ENCODE measurements around the gene ABCA12. TPM values are rescaled to one million over a fixed set of nuclear protein-coding genes. Genes with fewer than 3 reads are reported as not detected.

ABCA12 gene
- total RNA-seq, 2 donors from 2014 or later: 0.68 to 1.1 TPM

GRCh38 chr2:215156453-215156852, 18.0 kb upstream of the ABCA12 start:
- intact Hi-C loops (cut with DNase I): no loop called here

GRCh38 chr2:215149894-215150293, 11.5 kb upstream of the ABCA12 start:
- Histone ChIP-seq H3K36me3 (no peaks in the 10 kb centered on the region), H3K4me3 (no peak overlapping the region), H3K27me3 (replicated peaks; ENCODE audit: insufficient read depth) (no peaks in the 10 kb centered on the region), H3K27ac (no peak overlapping the region), H3K9me3 (no peaks in the 10 kb centered on the region), H3K4me1 (replicated peaks) (no peaks in the 10 kb centered on the region)
- DNase-seq (ENCODE audit: low spot score): no peak
- intact Hi-C loops (cut with DNase I): no loop called here
- TF ChIP-seq POLR2AphosphoS5 (IDR thresholded peaks at IDR 0.05) (no peak), POLR2A (IDR thresholded peaks at IDR 0.05) (no peak), CTCF (IDR thresholded peaks at IDR 0.05) (no peak)
- 91% methylated on average over 1 of the region's 1 CpG for WGBS

More at GRCh38 chr2:215156453-215156852, 18.0 kb upstream of the ABCA12 start:
- no peak overlapping the region for H3K27ac ChIP-seq
- H3K36me3 ChIP-seq: no peaks in the 10 kb centered on the region
- 60% methylated on average over 2 of the region's 2 CpGs for WGBS
- no peaks in the 10 kb centered on the region for H3K9me3 ChIP-seq
- no peaks in the 10 kb centered on the region for H3K4me1 ChIP-seq (replicated peaks)
- DNase-seq (ENCODE audit: low spot score): no peak
- H3K4me3 ChIP-seq: no peak overlapping the region
- TF ChIP-seq POLR2A (IDR thresholded peaks at IDR 0.05) (no peak), POLR2AphosphoS5 (IDR thresholded peaks at IDR 0.05) (no peak), CTCF (IDR thresholded peaks at IDR 0.05) (no peak)
- H3K27me3 ChIP-seq (replicated peaks; ENCODE audit: insufficient read depth): no peaks in the 10 kb centered on the region

- Histone ChIP-seq H3K4me3 (no peak overlapping the region), H3K9me3 (no peaks in the 10 kb centered on the region), H3K27me3 (replicated peaks; ENCODE audit: insufficient read depth) (no peaks in the 10 kb centered on the region), H3K36me3 (no peaks in the 10 kb centered on the region), H3K27ac (no peak overlapping the region), H3K4me1 (replicated peaks) (no peaks in the 10 kb centered on the region)
- intact Hi-C loops (cut with DNase I): no loop called here
- no peak for DNase-seq (ENCODE audit: low spot score)
- TF ChIP-seq POLR2AphosphoS5 (IDR thresholded peaks at IDR 0.05) (no peak), CTCF (IDR thresholded peaks at IDR 0.05) (no peak), POLR2A (IDR thresholded peaks at IDR 0.05) (no peak)
- WGBS: 33% methylated on average over 1 of the region's 1 CpG
These were observed 11.1 kb upstream of the ABCA12 start for GRCh38 chr2:215149486-215149885.

- Histone ChIP-seq H3K27ac (no peak overlapping the region), H3K4me3 (no peak overlapping the region), H3K27me3 (replicated peaks; ENCODE audit: insufficient read depth) (no peaks in the 10 kb centered on the region), H3K36me3 (no peaks in the 10 kb centered on the region), H3K4me1 (replicated peaks) (no peaks in the 10 kb centered on the region), H3K9me3 (no peaks in the 10 kb centered on the region)
- intact Hi-C loops (cut with DNase I): no loop called here
- DNase-seq (ENCODE audit: low spot score): no peak
- TF ChIP-seq POLR2AphosphoS5 (IDR thresholded peaks at IDR 0.05) (no peak), POLR2A (IDR thresholded peaks at IDR 0.05) (no peak), CTCF (IDR thresholded peaks at IDR 0.05) (no peak)
- 98% methylated on average over 2 of the region's 2 CpGs for WGBS
These were observed 10.6 kb upstream of the ABCA12 start for GRCh38 chr2:215149060-215149459.

- intact Hi-C loops (cut with DNase I): no loop called here
- H3K9me3 ChIP-seq: no peaks in the 10 kb centered on the region
- H3K4me1 ChIP-seq (replicated peaks): no peaks in the 10 kb centered on the region
- 39% methylated on average over 3 of the region's 3 CpGs for WGBS
- DNase-seq (ENCODE audit: low spot score): no peak
- H3K36me3 ChIP-seq: no peaks in the 10 kb centered on the region
- H3K27me3 ChIP-seq (replicated peaks; ENCODE audit: insufficient read depth): no peaks in the 10 kb centered on the region
- no peak for TF ChIP-seq POLR2AphosphoS5 (IDR thresholded peaks at IDR 0.05)
- TF ChIP-seq CTCF (IDR thresholded peaks at IDR 0.05): no peak
- no peak for TF ChIP-seq POLR2A (IDR thresholded peaks at IDR 0.05)
- H3K27ac ChIP-seq: no peak overlapping the region
- no peak overlapping the region for H3K4me3 ChIP-seq
These were observed 7.2 kb upstream of the ABCA12 start for GRCh38 chr2:215145611-215146010.
